HG02678 (cell line): ENCODE data around the gene MGLL.

ENCODE experiments used
- ATAC-seq: cut with Tn5 transposase; IDR thresholded peaks from one replicate; pipeline ENCODE4 v1.9.1; 2021; ENCODE audit warnings: mild to moderate bottlenecking, moderate library complexity; ENCODE audit not compliant: unreplicated experiment

Gene MGLL

GRCh38 chr3:127760791-127761440 lies 61.4 kb downstream of the MGLL start:
- no peak for ATAC-seq

GRCh38 chr3:127760361-127760760 lies 62.0 kb downstream of the MGLL start:
- no peak for ATAC-seq

- ATAC-seq, result no peak
Observed at GRCh38 chr3:127759826-127760225, 62.5 kb downstream of the MGLL start.

- no peak for ATAC-seq
Observed at GRCh38 chr3:127758013-127758412, 64.3 kb downstream of the MGLL start.

- ATAC-seq, result no peak
Observed at GRCh38 chr3:127755305-127755681, 67.0 kb downstream of the MGLL start.

- ATAC-seq, result peak; percentile 25
Observed at GRCh38 chr3:127754411-127755304, 67.7 kb downstream of the MGLL start.

GRCh38 chr3:127753898-127754410 lies 68.4 kb downstream of the MGLL start:
- ATAC-seq, result peak; percentile 29

GRCh38 chr3:127753338-127753737 lies 69.0 kb downstream of the MGLL start:
- ATAC-seq, result no peak

GRCh38 chr3:127751782-127752181 lies 70.5 kb downstream of the MGLL start:
- ATAC-seq, result no peak

GRCh38 chr3:127751163-127751621 lies 71.1 kb downstream of the MGLL start:
- no peak for ATAC-seq

GRCh38 chr3:127750226-127751031 lies 71.9 kb downstream of the MGLL start:
- peak; percentile 33 for ATAC-seq

GRCh38 chr3:127749787-127750225 lies 72.5 kb downstream of the MGLL start:
- no peak for ATAC-seq

GRCh38 chr3:127749361-127749760 lies 73.0 kb downstream of the MGLL start:
- ATAC-seq, result no peak

- no peak for ATAC-seq
Observed at GRCh38 chr3:127748754-127749327, 73.5 kb downstream of the MGLL start.

GRCh38 chr3:127747751-127748521 lies 74.4 kb downstream of the MGLL start:
- ATAC-seq, result no peak

GRCh38 chr3:127747066-127747465 lies 75.2 kb downstream of the MGLL start:
- no peak for ATAC-seq

GRCh38 chr3:127746400-127747057 lies 75.8 kb downstream of the MGLL start:
- ATAC-seq, result no peak

GRCh38 chr3:127745656-127746399 lies 76.5 kb downstream of the MGLL start:
- ATAC-seq, result no peak

GRCh38 chr3:127744875-127745274 lies 77.4 kb downstream of the MGLL start:
- no peak for ATAC-seq
